Measurements from ENCODE around the gene GPX3. TPM values are rescaled to one million over a fixed set of nuclear protein-coding genes. Genes with fewer than 3 reads are reported as not detected.

Gene GPX3
- total RNA-seq, 4 donors from 2014 or later: 690 to 3,141 (median 1,517) TPM

DNA sequence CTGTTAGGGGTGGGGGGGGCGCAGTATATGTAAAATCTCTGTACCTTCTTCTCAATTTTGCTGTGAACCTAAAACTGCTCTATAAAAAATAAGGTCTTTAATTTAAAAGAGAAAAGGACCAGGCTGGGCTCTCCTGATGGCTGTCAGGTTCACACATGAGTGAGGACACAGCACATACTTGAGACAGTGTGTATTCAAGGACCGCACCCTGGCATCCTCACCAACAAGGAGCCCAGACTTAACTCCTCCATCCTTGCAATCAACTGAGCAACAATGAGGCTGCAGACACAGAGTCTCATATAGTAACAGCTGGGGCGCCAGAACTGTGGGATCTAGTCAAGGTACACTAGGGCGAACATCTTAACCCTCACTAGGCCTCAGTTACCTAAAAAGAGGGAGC lies 50.6 kb downstream of the GPX3 start:
- Histone ChIP-seq H3K9me3 (no peaks in the 10 kb centered on the region), H3K27ac (no peak overlapping the region), H3K4me3 (no peak overlapping the region), H3K27me3 (no peaks in the 10 kb centered on the region), H3K4me1 (peaks cover 0 to 77% (median 42%) of the 10 kb centered on the region in 3 donors), H3K36me3 (peaks cover 0 to 12% of the 10 kb centered on the region in 2 donors)
- no peak for ATAC-seq
- WGBS, 2 donors (ENCODE audit: low coverage in 1 of 2): 90 to 100% methylated on average over 1 to 2 of the region's 4 CpGs
- TF ChIP-seq POLR2A (IDR thresholded peaks at IDR 0.05): no peak
- no peak for TF ChIP-seq POLR2AphosphoS5 (IDR thresholded peaks at IDR 0.05)
- no peak for TF ChIP-seq EP300 (IDR thresholded peaks at IDR 0.05)
- TF ChIP-seq, protein P1, sequence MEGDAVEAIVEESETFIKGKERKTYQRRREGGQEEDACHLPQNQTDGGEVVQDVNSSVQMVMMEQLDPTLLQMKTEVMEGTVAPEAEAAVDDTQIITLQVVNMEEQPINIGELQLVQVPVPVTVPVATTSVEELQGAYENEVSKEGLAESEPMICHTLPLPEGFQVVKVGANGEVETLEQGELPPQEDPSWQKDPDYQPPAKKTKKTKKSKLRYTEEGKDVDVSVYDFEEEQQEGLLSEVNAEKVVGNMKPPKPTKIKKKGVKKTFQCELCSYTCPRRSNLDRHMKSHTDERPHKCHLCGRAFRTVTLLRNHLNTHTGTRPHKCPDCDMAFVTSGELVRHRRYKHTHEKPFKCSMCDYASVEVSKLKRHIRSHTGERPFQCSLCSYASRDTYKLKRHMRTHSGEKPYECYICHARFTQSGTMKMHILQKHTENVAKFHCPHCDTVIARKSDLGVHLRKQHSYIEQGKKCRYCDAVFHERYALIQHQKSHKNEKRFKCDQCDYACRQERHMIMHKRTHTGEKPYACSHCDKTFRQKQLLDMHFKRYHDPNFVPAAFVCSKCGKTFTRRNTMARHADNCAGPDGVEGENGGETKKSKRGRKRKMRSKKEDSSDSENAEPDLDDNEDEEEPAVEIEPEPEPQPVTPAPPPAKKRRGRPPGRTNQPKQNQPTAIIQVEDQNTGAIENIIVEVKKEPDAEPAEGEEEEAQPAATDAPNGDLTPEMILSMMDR (IDR thresholded peaks at IDR 0.05): no peak

GRCh38 chr5:151071848-151072629 lies 51.6 kb downstream of the GPX3 start:
- 78 to 84% methylated on average over 4 to 6 of the region's 10 CpGs for WGBS, 2 donors (ENCODE audit: low coverage in 1 of 2)
- peak; percentile 42 for ATAC-seq
- H3K4me1 ChIP-seq: peaks cover 0 to 76% (median 42%) of the 10 kb centered on the region in 3 donors

DNA sequence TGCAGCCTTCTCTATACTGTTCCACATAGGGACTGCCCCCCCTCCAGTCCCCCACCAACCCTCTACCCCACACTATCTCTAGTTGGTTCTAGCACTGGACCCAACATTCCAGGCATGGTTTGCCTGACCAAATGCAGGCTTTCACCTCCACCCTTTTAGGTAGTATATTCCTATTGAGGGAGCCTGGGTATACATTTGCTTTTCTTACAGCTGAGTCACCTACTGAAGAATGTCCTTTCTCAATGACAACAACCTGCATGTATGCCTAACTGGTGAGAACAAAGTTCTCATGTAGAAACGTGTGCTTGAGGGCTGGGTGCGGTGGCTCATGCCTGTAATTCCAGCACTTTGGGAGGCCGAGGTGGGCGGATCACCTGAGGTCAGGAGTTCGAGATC lies 52.2 kb downstream of the GPX3 start:
- Histone ChIP-seq H3K27me3 (no peaks in the 10 kb centered on the region), H3K27ac (peak overlapping the region in 1 of 4 donors; percentile 43), H3K4me3 (no peak overlapping the region), H3K4me1 (peaks cover 0 to 76% (median 42%) of the 10 kb centered on the region in 3 donors), H3K9me3 (no peaks in the 10 kb centered on the region), H3K36me3 (peaks cover 0 to 4% of the 10 kb centered on the region in 2 donors)
- TF ChIP-seq POLR2AphosphoS5 (IDR thresholded peaks at IDR 0.05) (no peak), EP300 (IDR thresholded peaks at IDR 0.05) (no peak), POLR2A (IDR thresholded peaks at IDR 0.05) (no peak)
- TF ChIP-seq, protein P1 (IDR thresholded peaks at IDR 0.05): no peak
- ATAC-seq: no peak
- 73 to 85% methylated on average over 2 to 4 of the region's 5 CpGs for WGBS, 2 donors (ENCODE audit: low coverage in 1 of 2)

More at GRCh38 chr5:151071848-151072629, 51.6 kb downstream of the GPX3 start:
- Histone ChIP-seq H3K4me3 (no peak overlapping the region), H3K36me3 (peaks cover 0 to 6% of the 10 kb centered on the region in 2 donors), H3K27ac (peak overlapping the region in 1 of 4 donors; percentile 43), H3K9me3 (no peaks in the 10 kb centered on the region), H3K27me3 (no peaks in the 10 kb centered on the region)
- TF ChIP-seq, protein P1 (IDR thresholded peaks at IDR 0.05): no peak
- TF ChIP-seq POLR2A (IDR thresholded peaks at IDR 0.05): no peak
- no peak for TF ChIP-seq EP300 (IDR thresholded peaks at IDR 0.05)
- no peak for TF ChIP-seq POLR2AphosphoS5 (IDR thresholded peaks at IDR 0.05)

DNA sequence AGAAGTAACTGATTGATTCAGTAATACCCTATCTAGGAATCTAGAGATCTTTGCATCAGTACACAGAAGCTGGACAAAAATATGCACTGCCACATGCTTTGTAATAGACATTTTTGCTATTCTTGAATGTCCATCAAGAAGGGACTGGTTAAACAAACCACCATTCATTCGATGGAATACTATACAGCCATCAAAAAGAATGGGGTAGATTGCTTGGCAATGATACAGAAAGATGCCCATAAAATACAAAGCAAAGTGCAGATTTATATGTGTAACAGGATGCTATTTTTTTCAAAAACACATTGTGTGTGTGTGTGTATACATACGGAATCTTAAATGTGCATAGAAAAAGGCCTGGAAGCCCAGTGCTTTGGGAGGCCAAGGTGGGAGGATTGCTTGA lies 52.9 kb downstream of the GPX3 start:
- TF ChIP-seq, protein P1 (IDR thresholded peaks at IDR 0.05): no peak
- TF ChIP-seq POLR2AphosphoS5 (IDR thresholded peaks at IDR 0.05) (no peak), EP300 (IDR thresholded peaks at IDR 0.05) (no peak), POLR2A (IDR thresholded peaks at IDR 0.05) (no peak)
- no peak for ATAC-seq
- peaks cover 0 to 76% (median 36%) of the 10 kb centered on the region in 3 donors for H3K4me1 ChIP-seq
- H3K36me3 ChIP-seq: peaks cover 0 to 11% of the 10 kb centered on the region in 2 donors
- WGBS, 2 donors (ENCODE audit: low coverage in 1 of 2): 97 to 100% methylated on average over 2 of the region's 2 CpGs
- no peak overlapping the region for H3K4me3 ChIP-seq
- H3K9me3 ChIP-seq: no peaks in the 10 kb centered on the region
- no peak overlapping the region for H3K27ac ChIP-seq
- H3K27me3 ChIP-seq: no peaks in the 10 kb centered on the region

DNA sequence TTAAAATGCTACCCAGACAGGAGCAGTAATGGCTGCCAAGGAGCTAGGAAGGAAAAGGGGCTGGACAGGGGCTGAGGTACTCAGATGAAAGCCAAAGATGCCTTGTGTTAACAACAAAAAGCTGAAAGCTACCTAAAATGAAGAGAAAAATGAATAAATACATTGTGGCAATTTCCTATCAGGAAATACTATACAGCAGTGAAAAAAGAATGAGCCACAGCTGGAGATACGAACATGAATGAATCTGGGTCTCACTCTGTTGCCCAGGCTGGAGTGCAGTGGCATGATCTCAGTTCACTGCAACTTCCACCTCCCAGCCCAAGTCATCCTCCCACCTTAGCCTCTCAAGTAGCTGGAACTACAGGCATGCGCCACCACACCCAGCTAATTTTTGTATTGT lies 54.2 kb downstream of the GPX3 start:
- H3K4me1 ChIP-seq: peaks cover 0 to 76% (median 32%) of the 10 kb centered on the region in 3 donors

More for the DNA sequence above, 54.2 kb downstream of the GPX3 start:
- ATAC-seq: no peak
- Histone ChIP-seq H3K9me3 (no peaks in the 10 kb centered on the region), H3K27me3 (no peaks in the 10 kb centered on the region), H3K4me3 (no peak overlapping the region), H3K27ac (no peak overlapping the region), H3K36me3 (peaks cover 0 to 19% of the 10 kb centered on the region in 2 donors)
- TF ChIP-seq POLR2A (IDR thresholded peaks at IDR 0.05): no peak
- no peak for TF ChIP-seq EP300 (IDR thresholded peaks at IDR 0.05)
- TF ChIP-seq POLR2AphosphoS5 (IDR thresholded peaks at IDR 0.05): no peak
- TF ChIP-seq, protein P1 (IDR thresholded peaks at IDR 0.05): no peak
- WGBS, 2 donors (ENCODE audit: low coverage in 1 of 2): 92 to 97% methylated on average over 2 of the region's 2 CpGs

Measured in gastroesophageal sphincter (tissue), 4 donors.